ENCODE data around the gene CFAP299.

GRCh38 chr4:80538276-80538926 is 202.9 kb downstream of the CFAP299 start:
- TF ChIP-seq CTCF (IDR thresholded peaks at IDR 0.05) (no peak), ZFX (IDR thresholded peaks at IDR 0.05; ENCODE audit: borderline replicate concordance) (no peak)
